ENCODE results near the gene D2HGDH.
"Not testable (repeated sequence)": the region's sequence is repeated elsewhere in the genome, so short reads cannot be mapped to it uniquely, and the experiment has no call there.

Gene D2HGDH

DNA sequence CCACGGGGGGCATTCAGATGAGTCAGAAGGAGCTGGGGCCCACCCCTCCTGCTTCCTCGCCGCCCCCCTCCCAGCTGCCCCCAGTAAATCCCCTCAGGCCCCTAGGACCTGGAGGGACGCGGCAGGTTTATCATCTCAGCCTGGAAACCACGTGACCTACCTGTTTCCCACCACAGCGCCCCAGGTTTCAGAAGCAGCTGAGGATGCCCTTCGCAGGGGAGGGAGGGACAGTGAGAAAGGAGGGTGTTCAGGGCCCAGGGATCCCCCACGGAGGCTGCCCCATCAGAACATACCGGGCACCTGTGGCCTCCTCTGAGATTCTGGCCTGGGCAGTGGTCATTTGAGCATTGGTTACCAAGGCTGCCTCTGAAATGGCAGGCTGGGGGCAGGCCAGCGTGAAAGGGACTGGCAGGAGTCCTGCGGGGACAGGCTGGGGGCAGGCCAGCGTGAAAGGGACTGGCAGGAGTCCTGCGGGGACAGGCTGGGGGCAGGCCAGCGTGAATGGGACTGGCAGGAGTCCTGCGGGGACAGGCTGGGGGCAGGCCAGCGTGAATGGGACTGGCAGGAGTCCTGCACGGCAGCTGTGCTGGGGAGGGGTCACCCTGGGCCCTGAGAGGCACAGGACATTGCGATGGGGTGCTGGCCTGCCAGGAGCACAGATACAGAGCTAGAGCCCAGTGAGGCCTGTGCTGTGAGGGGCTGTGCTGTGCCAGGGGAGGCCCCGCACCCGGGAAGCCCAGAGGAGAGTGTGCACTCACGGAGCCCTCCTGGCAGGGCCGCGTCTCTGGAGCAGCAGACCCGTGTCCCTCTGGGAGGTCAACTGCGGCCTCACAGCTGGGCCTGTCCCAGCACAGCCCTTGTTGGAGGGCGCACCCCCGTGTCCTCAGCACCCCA is 76.1 kb downstream of the D2HGDH start:
- no peak for DNase-seq

DNA sequence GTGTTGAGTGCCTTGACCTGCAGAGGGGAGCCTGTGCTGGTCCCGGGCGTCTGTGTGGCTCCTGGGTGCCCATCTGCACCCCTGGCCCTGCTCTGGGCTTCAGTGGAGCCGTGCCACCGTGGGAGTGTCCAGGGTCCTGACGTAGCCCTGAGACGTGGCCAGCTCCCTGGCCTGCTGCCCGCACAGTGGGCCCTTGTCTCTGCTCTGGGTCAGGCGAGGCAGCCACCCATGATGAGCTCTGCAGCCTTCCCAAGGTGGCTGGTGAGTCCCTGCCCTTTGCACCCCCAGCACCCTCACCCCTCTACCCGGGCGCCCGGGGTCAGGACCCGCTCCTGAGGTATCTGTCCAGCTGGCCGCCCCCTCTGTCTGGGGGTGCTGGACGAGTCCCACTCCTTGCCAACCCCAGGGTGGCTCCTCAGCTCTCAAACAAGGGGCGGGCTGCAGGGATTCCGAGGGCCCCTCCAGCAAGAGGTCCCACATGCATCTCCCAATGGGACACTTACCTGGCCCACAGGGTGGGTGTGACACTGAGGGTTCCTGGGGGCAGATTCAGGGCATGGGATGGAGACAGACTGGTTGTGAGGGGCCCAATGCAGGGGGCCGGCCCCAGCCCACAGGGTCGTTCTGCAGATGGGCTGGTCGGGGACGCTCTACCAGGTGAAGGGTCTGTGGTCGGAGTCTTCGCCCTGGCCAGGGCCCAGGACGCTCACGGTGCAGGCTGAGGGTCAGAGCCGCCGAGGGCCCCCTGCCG is 76.9 kb downstream of the D2HGDH start:
- peak in 1 of 2 experiments; percentile 2 for DNase-seq

- peak in 1 of 2 experiments; percentile 0 for DNase-seq
Measured at GRCh38 chr2:241811952-241812729, 77.7 kb downstream of the D2HGDH start.

DNA sequence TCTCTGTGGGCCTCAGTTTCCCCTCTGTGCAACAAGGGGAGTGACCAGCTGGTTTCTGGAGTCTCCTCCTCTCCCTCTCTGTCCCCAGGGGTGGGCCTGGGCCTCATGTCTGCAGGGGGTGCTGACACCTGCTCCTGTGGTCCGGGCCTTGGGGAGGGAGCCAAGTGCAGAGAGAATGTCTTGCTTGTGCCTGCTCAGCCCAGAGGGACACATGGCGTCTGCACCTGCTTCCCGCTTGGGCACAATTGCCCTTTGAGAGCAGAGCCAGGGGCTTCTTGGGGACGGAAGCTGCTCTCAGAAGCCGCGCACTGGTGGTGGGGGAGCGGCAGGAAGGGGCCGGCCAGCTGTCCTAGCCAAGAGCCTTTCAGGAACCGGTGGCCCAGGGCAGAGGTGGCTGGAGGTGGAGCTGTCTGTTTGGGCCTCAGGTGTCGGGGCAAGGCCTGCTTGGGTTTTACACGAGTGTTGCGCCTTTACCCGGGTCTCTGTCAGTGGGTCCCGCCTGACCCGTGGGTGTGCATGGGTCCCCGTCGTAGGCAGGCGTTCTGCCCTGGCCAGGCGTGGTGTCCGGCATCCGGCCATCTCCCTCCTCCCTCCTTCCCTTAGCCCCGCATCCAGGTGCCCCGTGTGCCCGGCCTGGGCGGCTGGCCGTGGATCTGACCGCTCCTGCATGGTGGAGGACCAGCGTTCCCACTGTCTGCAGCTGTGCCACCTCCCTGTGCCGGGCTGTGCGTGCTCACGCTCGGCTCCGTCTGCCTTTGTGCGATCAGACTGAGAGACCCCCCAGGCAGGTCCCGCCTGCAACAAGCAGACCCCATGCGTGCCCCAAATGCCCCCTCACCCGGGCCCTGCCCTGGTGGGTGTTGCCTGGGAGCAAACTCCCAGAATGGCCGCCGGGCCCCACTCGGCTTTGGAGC is 78.6 kb downstream of the D2HGDH start:
- DNase-seq, result no peak

DNA sequence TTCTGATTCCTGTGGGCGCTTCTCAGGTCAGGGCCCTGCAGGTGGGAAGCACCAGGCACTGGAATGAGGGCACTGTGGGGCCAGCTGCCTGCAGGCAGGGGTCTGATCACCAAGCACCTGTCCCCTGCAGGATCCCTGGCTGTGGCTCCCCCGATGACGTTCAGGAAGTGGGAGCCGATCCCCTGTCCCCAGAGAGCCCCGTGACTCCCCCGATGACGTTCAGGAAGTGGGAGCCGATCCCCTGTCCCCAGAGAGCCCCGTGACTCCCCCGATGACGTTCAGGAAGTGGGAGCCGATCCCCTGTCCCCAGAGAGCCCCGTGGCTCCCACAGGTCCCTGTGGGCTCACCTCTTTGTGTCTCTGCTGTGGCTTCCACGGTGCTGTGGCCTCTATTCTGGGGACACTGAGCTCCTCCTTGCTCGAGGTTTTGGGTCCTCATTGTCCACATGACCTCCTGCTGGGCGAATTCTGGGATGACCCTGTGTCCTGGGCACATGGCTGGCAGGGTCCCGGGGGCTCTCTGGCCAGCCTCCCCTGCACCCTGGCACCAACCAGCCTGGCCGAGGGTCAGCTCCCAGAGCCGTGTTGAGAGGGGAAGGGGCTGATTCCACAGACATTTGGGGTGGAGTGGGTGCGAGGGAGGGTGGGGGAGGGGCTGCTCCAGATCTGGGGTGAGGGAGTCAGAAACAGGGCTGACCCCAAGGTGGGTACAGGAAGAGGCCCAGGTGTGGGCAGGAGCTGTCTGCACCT is 79.4 kb downstream of the D2HGDH start:
- no peak for DNase-seq

DNA sequence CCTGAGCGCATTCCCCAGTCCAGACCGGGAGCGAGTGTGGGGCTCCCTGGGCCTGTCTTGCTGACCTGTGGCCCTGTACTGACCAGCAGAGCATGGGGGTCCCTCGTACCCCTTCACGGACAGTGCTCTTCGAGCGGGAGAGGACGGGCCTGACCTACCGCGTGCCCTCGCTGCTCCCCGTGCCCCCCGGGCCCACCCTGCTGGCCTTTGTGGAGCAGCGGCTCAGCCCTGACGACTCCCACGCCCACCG is 79.9 kb downstream of the D2HGDH start:
- DNase-seq, result no peak

- no peak for DNase-seq
Measured at GRCh38 chr2:241814643-241815476, 80.4 kb downstream of the D2HGDH start.

DNA sequence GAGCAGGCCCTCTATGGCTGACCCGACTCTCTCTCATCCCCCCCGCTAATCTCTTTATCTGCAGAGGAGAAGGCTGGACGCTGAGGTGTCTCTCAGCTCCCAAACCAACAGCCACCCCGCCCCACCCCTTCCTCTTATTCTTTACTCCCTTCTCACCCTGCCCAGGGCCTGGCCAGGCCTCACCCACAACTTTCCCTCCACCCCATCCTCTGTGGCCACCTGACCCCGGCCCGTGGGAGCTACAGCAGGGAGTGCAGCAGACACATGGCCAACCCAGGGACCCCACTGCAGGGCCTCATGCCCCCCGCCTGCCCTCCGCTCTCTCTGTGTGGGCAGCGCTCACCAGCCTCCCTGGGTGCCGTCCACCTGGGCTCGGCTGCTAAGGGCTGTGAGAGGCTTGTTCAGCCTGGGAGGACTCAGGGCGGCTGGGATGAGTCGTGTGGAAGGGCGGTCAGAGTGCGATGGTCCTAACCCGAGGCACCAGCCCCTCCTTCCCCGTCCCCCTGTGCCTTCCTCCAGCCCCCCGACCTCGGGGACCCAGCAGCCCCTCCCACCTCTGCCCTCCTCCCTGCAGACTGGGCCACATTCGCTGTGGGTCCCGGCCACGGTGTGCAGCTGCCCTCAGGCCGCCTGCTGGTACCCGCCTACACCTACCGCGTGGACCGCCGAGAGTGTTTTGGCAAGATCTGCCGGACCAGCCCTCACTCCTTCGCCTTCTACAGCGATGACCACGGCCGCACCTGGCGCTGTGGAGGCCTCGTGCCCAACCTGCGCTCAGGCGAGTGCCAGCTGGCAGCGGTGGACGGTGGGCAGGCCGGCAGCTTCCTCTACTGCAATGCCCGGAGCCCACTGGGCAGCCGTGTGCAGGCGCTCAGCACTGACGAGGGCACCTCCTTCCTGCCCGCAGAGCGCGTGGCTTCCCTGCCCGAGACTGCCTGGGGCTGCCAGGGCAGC is 81.3 kb downstream of the D2HGDH start:
- DNase-seq, result peak in 1 of 2 experiments; percentile 1

- peak in 1 of 2 experiments; percentile 2 for DNase-seq
Measured at GRCh38 chr2:241816431-241817121, 82.1 kb downstream of the D2HGDH start.

GRCh38 chr2:241817126-241817820 is 82.8 kb downstream of the D2HGDH start:
- peak in 1 of 2 experiments; percentile 24 for DNase-seq

DNA sequence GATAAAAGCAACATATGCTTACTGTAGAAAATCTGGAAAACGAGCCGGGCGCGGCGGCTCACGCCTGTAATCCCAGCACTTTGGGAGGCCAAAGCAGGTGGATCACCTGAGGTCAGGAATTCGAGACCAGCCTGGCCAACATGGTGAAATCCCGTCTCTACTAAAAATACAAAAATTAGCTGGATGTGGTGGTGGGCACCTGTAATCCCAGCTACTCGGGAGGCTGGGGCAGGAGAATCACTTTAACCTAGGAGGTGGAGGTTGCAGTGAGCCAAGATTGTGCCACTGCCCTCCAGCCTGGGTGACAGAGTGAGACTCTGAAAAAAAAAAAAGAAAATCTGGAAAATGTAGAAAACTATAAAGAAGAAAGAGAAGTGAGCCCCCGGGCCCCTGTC is 83.4 kb downstream of the D2HGDH start:
- not testable (repeated sequence) for DNase-seq
